GM19035 (cell line): Measurements from ENCODE around the gene GNG7.

ENCODE experiments used
- ATAC-seq: cut with Tn5 transposase; IDR thresholded peaks from one replicate; pipeline ENCODE4 v1.9.1; 2021; ENCODE audit not compliant: unreplicated experiment

GNG7 gene

GRCh38 chr19:2702170-2703076, at the start of gene GNG7:
Gene GNG7, minus strand, starts transcription at chr19:2702694. Its CDS starts 182,006 bp downstream, at chr19:2520688.
- peak; percentile 55 for ATAC-seq

- no peak for ATAC-seq
Observed at GRCh38 chr19:2751438-2751830, 48.9 kb upstream of the GNG7 start.

- ATAC-seq, result no peak
Observed at GRCh38 chr19:2750808-2751437, 48.4 kb upstream of the GNG7 start.

- ATAC-seq, result peak; percentile 45
Observed at GRCh38 chr19:2747349-2747748, 44.9 kb upstream of the GNG7 start.

- ATAC-seq, result no peak
Observed at GRCh38 chr19:2744113-2744512, 41.6 kb upstream of the GNG7 start.

- ATAC-seq, result no peak
Observed at GRCh38 chr19:2743099-2743498, 40.6 kb upstream of the GNG7 start.

- ATAC-seq, result no peak
Observed at GRCh38 chr19:2740314-2740656, 37.8 kb upstream of the GNG7 start.

- ATAC-seq, result peak; percentile 95
Observed at GRCh38 chr19:2739602-2740313, 37.3 kb upstream of the GNG7 start, which contains the start of gene SLC39A3. Gene SLC39A3, minus strand, starts transcription at chr19:2740017. Its CDS starts 2,760 bp downstream, at chr19:2737257.

GRCh38 chr19:2736550-2737190, 34.2 kb upstream of the GNG7 start:
- no peak for ATAC-seq

GRCh38 chr19:2735374-2735773, 32.9 kb upstream of the GNG7 start:
- ATAC-seq, result no peak

GRCh38 chr19:2734589-2735288, 32.2 kb upstream of the GNG7 start:
- no peak for ATAC-seq

- ATAC-seq, result no peak
Observed at GRCh38 chr19:2733930-2734588, 31.6 kb upstream of the GNG7 start.

GRCh38 chr19:2732883-2733282, 30.4 kb upstream of the GNG7 start:
- ATAC-seq, result no peak

GRCh38 chr19:2732157-2732725, 29.7 kb upstream of the GNG7 start:
- ATAC-seq, result no peak

- no peak for ATAC-seq
Observed at GRCh38 chr19:2731181-2731995, 28.9 kb upstream of the GNG7 start.

GRCh38 chr19:2729943-2730818, 27.7 kb upstream of the GNG7 start:
- no peak for ATAC-seq

GRCh38 chr19:2728783-2729387, 26.4 kb upstream of the GNG7 start:
- no peak for ATAC-seq

- no peak for ATAC-seq
Observed at GRCh38 chr19:2727640-2727944, 25.1 kb upstream of the GNG7 start.
